IPS-20b (cell line): ENCODE results near the gene SLC5A3.

Experiments used
- H3K27ac ChIP-seq: one replicate; pipeline ENCODE4 v1.5.1; 2013; ENCODE audit warnings: low read length
- H3K27me3 ChIP-seq: 2 replicates; pipeline ENCODE4 v1.6.1; 2013; ENCODE audit warnings: mild to moderate bottlenecking, low read length, inconsistent platforms; ENCODE audit not compliant: insufficient read depth
- H3K36me3 ChIP-seq: 2 replicates; pipeline ENCODE4 v1.6.1; 2013; ENCODE audit warnings: low read depth, mild to moderate bottlenecking, inconsistent platforms, low read length, moderate library complexity; ENCODE audit not compliant: insufficient read depth
- H3K4me1 ChIP-seq: 2 replicates; pipeline ENCODE4 v1.6.1; 2013; ENCODE audit warnings: mild to moderate bottlenecking, control low read depth, inconsistent platforms, low read length, moderate library complexity; ENCODE audit not compliant: insufficient read depth
- H3K4me3 ChIP-seq: 2 replicates; pipeline ENCODE4 v1.5.1; 2013; ENCODE audit warnings: mild to moderate bottlenecking, low read length, inconsistent platforms
- H3K9ac ChIP-seq: 2 replicates; pipeline ENCODE4 v1.6.1; 2013; ENCODE audit warnings: low read depth, mild to moderate bottlenecking, inconsistent platforms, low read length, moderate library complexity
- H3K9me3 ChIP-seq: 2 replicates; pipeline ENCODE4 v1.6.1; 2013; ENCODE audit warnings: mild to moderate bottlenecking, low read depth, low read length, inconsistent platforms; ENCODE audit not compliant: insufficient read depth

Gene SLC5A3

DNA sequence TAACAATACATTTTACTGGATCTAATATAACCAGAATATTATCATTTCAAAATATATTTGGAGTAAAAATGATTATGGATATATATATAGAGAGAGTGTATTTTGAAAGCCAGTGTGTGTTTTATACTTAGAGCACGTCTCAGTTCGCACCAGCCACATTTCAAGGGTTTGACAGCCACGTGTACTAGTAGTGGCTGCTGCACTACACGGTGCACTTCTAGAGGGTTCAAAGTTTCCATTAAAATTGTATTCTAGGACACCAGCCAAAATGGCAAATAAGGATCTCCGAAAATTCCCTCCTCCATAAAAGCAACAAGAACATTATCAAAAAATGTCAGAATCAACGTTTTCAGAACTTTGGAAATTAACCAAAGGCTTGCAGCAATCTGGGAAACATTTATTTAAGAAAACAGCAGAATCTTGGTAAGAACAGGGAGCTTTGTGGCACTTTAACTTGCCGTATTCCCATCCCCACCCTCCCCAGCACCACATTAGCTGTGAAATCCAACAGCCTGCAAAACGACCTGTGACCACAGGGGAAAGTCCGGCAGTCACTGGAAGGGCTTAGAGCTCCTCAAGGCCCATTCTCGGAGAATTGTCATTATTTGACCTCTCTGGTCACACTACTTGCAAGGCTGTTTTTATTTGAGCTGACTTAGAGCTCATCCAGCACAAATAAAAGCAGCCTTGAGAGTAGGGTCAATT is 33.5 kb upstream of the SLC5A3 start:
- H3K9me3 ChIP-seq, result no peaks in the 10 kb centered on the region
- H3K9ac ChIP-seq, result no peak overlapping the region
- H3K36me3 ChIP-seq, result no peaks in the 10 kb centered on the region
- no peak overlapping the region for H3K4me3 ChIP-seq
- H3K27ac ChIP-seq, result no peak overlapping the region
- H3K4me1 ChIP-seq, result peaks cover 6% of the 10 kb centered on the region; the same call in 1 of the 2 replicates
- no peaks in the 10 kb centered on the region for H3K27me3 ChIP-seq

DNA sequence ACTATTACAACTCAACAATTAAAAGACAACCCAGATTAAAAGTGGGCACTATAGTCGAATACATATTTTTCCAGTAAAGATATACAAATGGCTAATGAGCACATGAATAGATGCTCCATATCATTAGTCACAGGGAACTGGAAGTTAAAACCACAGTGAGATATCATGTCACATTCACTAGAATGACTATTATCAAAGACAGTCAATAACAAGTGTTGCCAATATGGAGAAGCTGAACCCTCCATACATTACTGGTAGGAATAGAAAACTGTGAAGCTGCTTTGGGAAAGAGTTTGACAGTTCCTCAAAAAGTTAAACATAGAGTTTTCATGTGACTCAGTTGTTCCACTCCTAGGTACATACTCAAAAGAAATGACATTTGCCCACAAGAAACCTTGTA is 30.6 kb upstream of the SLC5A3 start:
- Histone ChIP-seq H3K36me3 (no peaks in the 10 kb centered on the region), H3K9ac (no peak overlapping the region), H3K4me1 (no peaks in the 10 kb centered on the region), H3K27me3 (no peaks in the 10 kb centered on the region), H3K9me3 (no peaks in the 10 kb centered on the region), H3K4me3 (no peak overlapping the region), H3K27ac (no peak overlapping the region)

DNA sequence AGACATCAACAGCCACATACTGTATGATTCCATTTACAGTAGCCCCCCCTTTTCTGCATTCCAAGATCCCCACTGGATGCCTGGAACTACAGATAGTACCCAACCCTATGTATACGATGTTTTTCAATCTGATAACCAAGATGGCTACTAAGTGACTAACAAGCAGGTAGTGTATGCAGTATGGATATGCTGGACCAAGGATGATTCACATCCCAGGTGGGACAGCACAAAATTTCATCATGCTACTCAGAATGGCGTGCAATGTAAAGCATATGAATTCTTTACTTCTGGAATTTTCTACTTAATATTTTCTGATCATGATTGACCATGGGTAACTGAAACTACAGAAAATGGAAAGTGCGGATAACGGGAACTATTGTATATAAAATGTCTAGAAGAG is 30.0 kb upstream of the SLC5A3 start:
- Histone ChIP-seq H3K27me3 (no peaks in the 10 kb centered on the region), H3K9ac (no peak overlapping the region), H3K36me3 (no peaks in the 10 kb centered on the region), H3K4me1 (no peaks in the 10 kb centered on the region), H3K4me3 (no peak overlapping the region), H3K9me3 (no peaks in the 10 kb centered on the region), H3K27ac (no peak overlapping the region)

DNA sequence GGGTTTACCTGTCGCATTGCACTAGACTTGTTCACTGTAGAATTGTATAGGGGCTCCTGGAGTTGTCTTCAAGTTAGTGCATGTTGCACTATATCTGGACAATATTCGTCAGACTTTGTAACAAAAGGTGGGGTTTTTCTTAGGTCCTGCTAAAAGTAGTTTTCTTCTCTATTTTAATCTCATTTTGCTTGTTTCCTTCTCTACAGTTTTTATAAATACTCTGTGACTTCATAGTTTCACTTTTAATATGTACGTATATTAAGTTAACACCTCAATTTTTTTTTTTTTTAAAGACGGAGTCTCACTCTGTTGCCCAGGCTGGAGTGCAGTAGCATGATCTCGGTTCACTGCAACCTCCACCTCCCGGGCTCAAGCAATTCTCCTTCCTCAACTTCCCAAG is 26.5 kb upstream of the SLC5A3 start:
- no peaks in the 10 kb centered on the region for H3K27me3 ChIP-seq

DNA sequence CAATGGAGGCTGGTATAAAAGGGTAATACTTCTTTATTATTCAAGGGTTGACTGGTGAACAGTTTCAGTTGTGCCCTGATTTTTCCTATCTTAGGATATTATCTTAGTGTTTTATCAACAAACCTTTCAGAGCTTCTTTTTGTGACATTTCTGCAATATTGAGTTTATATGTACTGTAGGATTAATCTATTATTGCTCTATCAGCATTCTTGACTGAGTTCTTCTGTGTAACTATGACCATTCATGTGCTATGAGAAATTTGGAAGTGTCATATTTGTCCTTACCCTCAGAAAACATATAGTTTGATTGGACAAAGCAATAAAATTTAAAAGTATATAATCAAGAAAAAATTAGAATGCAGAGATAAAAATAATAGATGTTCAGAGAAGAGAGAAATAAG is 25.5 kb upstream of the SLC5A3 start:
- Histone ChIP-seq H3K27ac (no peak overlapping the region), H3K9ac (no peak overlapping the region), H3K4me1 (no peaks in the 10 kb centered on the region), H3K9me3 (no peaks in the 10 kb centered on the region), H3K4me3 (no peak overlapping the region), H3K27me3 (no peaks in the 10 kb centered on the region), H3K36me3 (no peaks in the 10 kb centered on the region)

More for the DNA sequence above, 26.5 kb upstream of the SLC5A3 start:
- Histone ChIP-seq H3K4me1 (no peaks in the 10 kb centered on the region), H3K36me3 (no peaks in the 10 kb centered on the region), H3K27ac (no peak overlapping the region), H3K9ac (no peak overlapping the region), H3K4me3 (no peak overlapping the region), H3K9me3 (no peaks in the 10 kb centered on the region)

DNA sequence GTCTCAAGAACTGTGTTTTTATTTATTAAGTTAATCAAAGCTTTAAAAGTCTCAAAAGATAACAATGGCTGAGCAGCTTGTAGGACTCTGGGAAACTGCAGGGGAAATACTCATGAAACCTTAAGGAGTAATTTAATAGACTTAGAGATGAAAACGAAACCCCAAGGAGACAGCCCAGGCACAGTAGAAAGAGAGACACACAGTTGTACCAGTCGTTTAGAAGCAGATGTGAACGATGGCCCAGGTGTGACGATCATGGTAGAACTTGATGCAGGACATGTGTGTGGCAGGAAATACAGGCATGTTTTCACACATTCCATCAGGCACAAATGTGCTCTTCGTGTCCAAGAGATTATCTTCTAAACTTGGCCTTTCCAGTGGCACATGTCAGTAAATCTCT is 21.2 kb upstream of the SLC5A3 start:
- Histone ChIP-seq H3K36me3 (no peaks in the 10 kb centered on the region), H3K4me3 (no peak overlapping the region), H3K9ac (no peak overlapping the region), H3K27me3 (no peaks in the 10 kb centered on the region), H3K4me1 (no peaks in the 10 kb centered on the region), H3K9me3 (no peaks in the 10 kb centered on the region), H3K27ac (no peak overlapping the region)

DNA sequence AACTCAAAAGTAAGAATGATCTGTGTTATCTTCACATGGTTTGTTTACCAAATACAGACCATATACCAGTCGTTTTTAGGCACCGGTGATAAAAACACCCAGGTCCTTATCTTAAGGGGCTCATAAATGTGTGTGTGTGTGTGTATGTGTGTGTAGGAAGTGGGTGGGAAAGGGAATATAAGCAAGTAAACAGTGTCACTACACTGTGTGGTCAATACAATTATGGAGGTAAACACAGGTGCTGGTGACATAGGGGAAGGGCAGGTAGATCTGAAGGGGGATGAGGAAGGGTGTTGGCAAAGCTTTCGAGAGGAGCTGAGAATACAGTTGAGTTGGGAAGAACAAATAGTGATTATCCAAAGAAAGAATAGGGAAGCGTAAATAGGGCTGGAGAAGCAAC is 19.1 kb upstream of the SLC5A3 start:
- H3K4me1 ChIP-seq, result no peaks in the 10 kb centered on the region
- H3K27me3 ChIP-seq, result no peaks in the 10 kb centered on the region
- no peak overlapping the region for H3K4me3 ChIP-seq
- no peaks in the 10 kb centered on the region for H3K36me3 ChIP-seq
- no peaks in the 10 kb centered on the region for H3K9me3 ChIP-seq
- H3K9ac ChIP-seq, result no peak overlapping the region
- no peak overlapping the region for H3K27ac ChIP-seq

DNA sequence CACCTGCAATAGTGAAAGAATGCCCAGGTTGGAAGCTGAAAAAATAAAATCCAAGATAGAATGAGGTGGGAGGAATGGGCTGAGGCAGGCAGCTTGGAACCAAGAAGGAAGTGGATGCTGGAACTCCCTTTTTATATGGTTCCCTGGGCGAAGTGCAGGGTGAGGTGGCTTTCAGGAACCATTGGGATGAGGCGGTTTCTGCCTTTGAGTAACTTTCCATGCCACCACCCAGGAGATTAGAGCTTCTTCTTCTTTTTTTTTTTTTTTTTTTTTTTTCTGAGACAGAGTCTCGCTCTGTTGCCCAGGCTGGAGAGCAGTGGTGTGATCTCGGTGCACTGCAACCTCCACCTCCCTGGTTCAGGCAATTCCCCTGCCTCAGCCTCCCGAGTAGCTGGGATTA is 17.8 kb upstream of the SLC5A3 start:
- Histone ChIP-seq H3K27ac (no peak overlapping the region), H3K4me1 (no peaks in the 10 kb centered on the region), H3K9me3 (no peaks in the 10 kb centered on the region), H3K4me3 (no peak overlapping the region), H3K9ac (no peak overlapping the region), H3K27me3 (no peaks in the 10 kb centered on the region), H3K36me3 (no peaks in the 10 kb centered on the region)

DNA sequence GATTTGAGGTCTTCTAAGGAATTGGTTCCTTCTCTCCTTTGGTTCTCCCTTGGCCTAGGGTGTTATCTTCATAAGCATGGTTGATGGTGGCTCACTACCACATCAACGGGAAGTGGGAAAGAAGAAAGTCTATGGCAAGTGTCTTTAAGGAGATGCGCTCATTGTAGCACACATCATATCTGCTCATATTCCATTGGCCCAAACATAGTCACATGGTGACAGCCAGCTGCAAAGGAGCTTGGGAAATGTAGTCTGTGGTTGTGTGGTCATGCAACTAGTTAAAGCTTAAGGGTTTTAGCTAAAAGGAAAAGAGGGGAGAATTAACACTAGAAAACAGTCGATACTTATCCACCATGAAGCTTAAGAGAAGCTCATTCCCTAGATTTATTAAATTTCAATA is 11.4 kb upstream of the SLC5A3 start:
- H3K36me3 ChIP-seq, result no peaks in the 10 kb centered on the region
- H3K27ac ChIP-seq, result no peak overlapping the region
- no peaks in the 10 kb centered on the region for H3K4me1 ChIP-seq
- no peaks in the 10 kb centered on the region for H3K9me3 ChIP-seq
- H3K27me3 ChIP-seq, result no peaks in the 10 kb centered on the region
- no peak overlapping the region for H3K4me3 ChIP-seq
- H3K9ac ChIP-seq, result no peak overlapping the region

DNA sequence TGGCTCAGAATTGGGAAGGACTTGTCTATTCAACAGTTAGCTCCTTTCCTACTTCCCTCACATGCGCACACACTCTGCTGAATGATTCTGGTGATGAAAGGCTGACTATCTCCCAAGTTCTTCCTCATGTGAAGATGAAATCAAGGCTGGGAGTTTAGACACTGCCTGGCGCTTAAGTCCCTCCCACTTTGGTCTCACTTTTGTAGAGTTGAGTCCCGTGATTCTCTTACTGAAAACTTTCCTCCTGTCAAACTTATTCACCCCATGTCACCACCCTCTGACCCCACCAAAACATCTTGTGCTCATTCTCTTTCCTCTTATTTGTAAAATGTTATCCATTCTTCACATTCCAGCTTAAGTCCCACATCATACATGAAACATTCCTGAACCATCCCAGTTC is 8.4 kb upstream of the SLC5A3 start:
- no peak overlapping the region for H3K9ac ChIP-seq
- no peak overlapping the region for H3K4me3 ChIP-seq
- no peaks in the 10 kb centered on the region for H3K27me3 ChIP-seq

DNA sequence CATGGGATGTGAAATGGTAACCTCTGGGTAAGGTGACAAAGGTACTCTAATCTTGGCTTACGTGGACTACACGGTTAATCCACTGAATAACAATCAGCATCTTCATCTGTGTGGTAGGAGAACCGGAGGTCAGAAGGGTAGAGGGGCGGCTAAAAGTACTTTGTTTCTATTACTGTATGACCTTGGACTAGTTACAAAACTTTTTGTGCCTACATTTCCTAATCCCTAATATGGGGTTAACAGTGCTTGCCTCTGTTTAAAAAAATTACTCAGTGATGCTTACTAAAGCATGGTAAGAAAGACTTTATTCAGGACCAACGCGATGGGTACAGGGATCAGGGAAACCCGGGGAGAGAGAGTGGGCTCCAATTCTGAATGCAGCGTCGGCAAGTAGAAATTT is 1.7 kb upstream of the SLC5A3 start:
- Histone ChIP-seq H3K4me3 (no peak overlapping the region), H3K27me3 (peaks cover 17% of the 10 kb centered on the region), H3K9ac (no peak overlapping the region), H3K4me1 (peaks cover 12% of the 10 kb centered on the region), H3K9me3 (no peaks in the 10 kb centered on the region), H3K36me3 (no peaks in the 10 kb centered on the region; the same call in 1 of the 2 replicates), H3K27ac (no peak overlapping the region)

More for the DNA sequence above, 8.4 kb upstream of the SLC5A3 start:
- no peaks in the 10 kb centered on the region for H3K4me1 ChIP-seq
- H3K27ac ChIP-seq, result no peak overlapping the region
- no peaks in the 10 kb centered on the region for H3K36me3 ChIP-seq
- no peaks in the 10 kb centered on the region for H3K9me3 ChIP-seq

DNA sequence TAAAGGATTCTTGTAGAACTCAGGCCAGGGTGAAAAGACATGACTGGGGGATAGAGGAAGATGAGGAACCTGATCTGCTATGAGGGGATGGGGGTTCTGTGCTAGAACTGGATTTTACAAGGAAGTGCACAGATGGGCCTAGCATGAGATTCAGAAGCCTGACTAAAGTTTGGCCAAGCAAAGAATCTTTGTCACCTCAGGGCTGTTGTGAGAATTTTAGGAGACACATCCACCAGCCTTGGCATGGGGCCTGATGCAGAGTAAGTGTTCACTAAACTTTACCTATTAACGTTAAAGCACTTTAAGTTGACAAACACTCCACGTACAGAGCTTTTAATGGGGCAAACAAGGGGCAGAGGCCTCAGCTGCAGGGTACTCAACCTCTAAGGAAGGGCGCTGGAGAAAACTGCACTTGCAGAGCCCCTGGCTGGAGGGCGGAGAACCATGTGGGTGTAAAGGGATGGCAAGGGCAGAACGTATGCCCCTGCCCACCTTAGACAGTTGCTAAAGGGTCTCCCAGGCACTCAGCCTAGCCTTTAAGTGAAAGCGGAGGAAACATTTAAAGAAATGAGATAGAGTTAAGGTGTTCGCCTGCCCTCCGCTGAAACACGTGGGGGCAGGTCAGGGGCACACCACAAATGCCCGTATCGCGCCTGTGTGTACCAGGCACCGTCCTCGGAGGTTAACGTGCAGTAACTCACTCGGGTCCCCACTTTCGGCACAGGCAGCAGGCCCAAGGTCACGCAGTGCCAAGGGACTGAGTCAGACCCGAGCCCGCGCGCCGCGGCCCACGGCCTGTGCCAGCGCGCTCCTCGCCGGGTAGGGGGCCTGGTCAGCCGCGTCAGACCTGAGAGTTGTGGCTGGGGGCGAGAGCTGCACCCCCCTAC is 990 bp upstream of the SLC5A3 start:
- no peak overlapping the region for H3K27ac ChIP-seq
- H3K9ac ChIP-seq, result peak overlapping the region; percentile 70; the same call in 1 of the 2 replicates
- H3K27me3 ChIP-seq, result peaks cover 17% of the 10 kb centered on the region
- H3K9me3 ChIP-seq, result no peaks in the 10 kb centered on the region
- peak overlapping the region; percentile 62; the same call in 1 of the 2 replicates for H3K4me3 ChIP-seq
- peaks cover 12% of the 10 kb centered on the region for H3K4me1 ChIP-seq
- no peaks in the 10 kb centered on the region; the same call in 1 of the 2 replicates for H3K36me3 ChIP-seq
